ENCODE data around the gene CABYR. TPM values are rescaled to one million over a fixed set of nuclear protein-coding genes. Genes with fewer than 3 reads are reported as not detected.
A peak's percentile ranks its signal among the peaks of the same experiment; 100 is the strongest.

CABYR gene
- total and polyA plus RNA-seq, 7 experiments from 2014 or later = 0.65 to 1.4 (median 1.0) TPM; not detected in 1

DNA sequence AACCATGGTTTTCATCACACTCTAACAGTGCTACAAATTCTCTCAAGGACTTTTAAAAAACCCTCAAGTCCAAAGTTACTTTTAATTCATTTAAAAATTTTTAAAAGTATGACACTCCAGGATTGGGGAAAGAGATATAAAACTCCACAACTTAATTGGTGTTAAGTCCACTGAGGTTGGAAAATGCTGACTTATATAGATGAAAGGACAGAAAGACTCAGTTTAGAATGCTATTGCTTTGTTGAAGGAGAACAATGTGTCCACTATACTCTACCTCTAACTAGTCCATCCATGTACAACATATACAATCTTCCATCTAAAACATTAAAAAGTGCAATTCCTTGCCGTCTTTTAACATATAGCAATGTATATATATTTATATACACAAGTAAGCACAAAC lies 41.2 kb downstream of the CABYR start:
- no peaks in the 10 kb centered on the region for H3K36me3 ChIP-seq (ENCODE audit: control insufficient read depth in 2 of 3, insufficient read depth in 3 of 3, low read length in 3 of 3)
- H3K4me3 Mint-ChIP-seq = no peak overlapping the region
- H3K27ac Mint-ChIP-seq = no peak overlapping the region
- H3K4me3 ChIP-seq (ENCODE audit: low read length) = no peak overlapping the region
- no peaks in the 10 kb centered on the region for H3K9me3 Mint-ChIP-seq
- no peak overlapping the region for H3K27ac ChIP-seq (ENCODE audit: low read depth, low read length)
- H3K4me1 Mint-ChIP-seq = no peaks in the 10 kb centered on the region
- intact Hi-C loops (cut with micrococcal nuclease) = no loop called here
- H3K27me3 ChIP-seq (ENCODE audit: control insufficient read depth in 2 of 2, insufficient read depth in 2 of 2, low read length in 2 of 2) = no peaks in the 10 kb centered on the region
- ATAC-seq (no peak), DNase-seq (no peak)
- CTCF ChIA-PET = no interaction called here
- H3K4me1 ChIP-seq (ENCODE audit: control insufficient read depth in 2 of 2, insufficient read depth in 2 of 2, low read length in 2 of 2) = no peaks in the 10 kb centered on the region
- POLR2A ChIA-PET = no interaction called here
- H3K27me3 Mint-ChIP-seq = peaks cover 0 to 8% (median 2%) of the 10 kb centered on the region in 5 donors
- H3K9me3 ChIP-seq (ENCODE audit: control insufficient read depth in 2 of 3, low read length in 3 of 3) = no peaks in the 10 kb centered on the region
- H3K36me3 Mint-ChIP-seq = peaks cover 0 to 7% (median 0%) of the 10 kb centered on the region in 5 donors

DNA sequence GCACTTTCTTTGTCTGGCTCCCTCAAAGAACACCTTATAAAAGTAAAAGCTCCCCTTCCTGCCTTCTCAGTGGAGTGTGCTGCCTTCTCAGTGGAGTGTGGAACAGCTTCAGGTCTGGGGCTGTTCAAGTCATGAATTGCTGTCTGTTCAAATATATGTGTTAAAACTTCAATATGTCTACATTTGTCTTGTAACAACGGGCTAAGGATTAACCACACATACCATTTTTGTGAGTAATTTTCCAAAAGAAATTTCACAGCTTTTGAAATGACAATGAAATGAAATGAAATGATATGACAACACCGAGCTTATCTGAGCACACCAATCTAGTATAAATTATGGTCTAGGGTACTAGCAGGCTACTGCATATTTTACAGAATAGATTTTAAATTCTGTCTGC lies 42.9 kb downstream of the CABYR start:
- Histone ChIP-seq H3K9me3 (ENCODE audit: control insufficient read depth in 2 of 3, low read length in 3 of 3) (no peaks in the 10 kb centered on the region), H3K27ac (ENCODE audit: low read depth, low read length) (no peak overlapping the region), H3K36me3 (ENCODE audit: control insufficient read depth in 2 of 3, insufficient read depth in 3 of 3, low read length in 3 of 3) (no peaks in the 10 kb centered on the region), H3K4me1 (ENCODE audit: control insufficient read depth in 2 of 2, insufficient read depth in 2 of 2, low read length in 2 of 2) (no peaks in the 10 kb centered on the region), H3K27me3 (ENCODE audit: control insufficient read depth in 2 of 2, insufficient read depth in 2 of 2, low read length in 2 of 2) (no peaks in the 10 kb centered on the region), H3K4me3 (ENCODE audit: low read length) (no peak overlapping the region)
- intact Hi-C loops (cut with micrococcal nuclease) = no loop called here
- Mint-ChIP-seq H3K4me1 (no peaks in the 10 kb centered on the region), H3K36me3 (peaks cover 0 to 7% (median 0%) of the 10 kb centered on the region in 5 donors), H3K27me3 (peaks cover 0 to 8% (median 4%) of the 10 kb centered on the region in 5 donors), H3K9me3 (no peaks in the 10 kb centered on the region), H3K27ac (no peak overlapping the region), H3K4me3 (no peak overlapping the region)
- POLR2A ChIA-PET = no interaction called here
- CTCF ChIA-PET = no interaction called here
- ATAC-seq (no peak), DNase-seq (no peak)

DNA sequence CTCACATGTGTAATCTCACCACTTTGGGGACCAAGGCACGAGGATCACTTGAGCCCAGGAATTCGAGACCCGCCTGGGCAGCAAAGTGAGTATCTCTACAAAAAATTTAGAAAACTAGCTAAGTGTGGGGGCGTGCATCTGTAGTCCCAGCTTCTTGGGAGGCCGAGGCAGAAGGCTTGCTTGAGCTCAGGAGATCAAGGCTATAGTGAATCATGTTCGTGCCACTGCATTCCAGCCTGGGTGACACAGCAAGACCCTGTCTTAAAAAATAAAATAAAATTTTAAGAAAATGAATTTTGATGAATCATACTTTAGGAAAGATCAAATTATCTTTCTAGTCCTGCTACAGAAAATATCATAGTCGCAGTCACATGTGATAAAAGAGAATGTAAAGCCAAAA lies 46.9 kb downstream of the CABYR start:
- intact Hi-C loops (cut with micrococcal nuclease) = no loop called here

DNA sequence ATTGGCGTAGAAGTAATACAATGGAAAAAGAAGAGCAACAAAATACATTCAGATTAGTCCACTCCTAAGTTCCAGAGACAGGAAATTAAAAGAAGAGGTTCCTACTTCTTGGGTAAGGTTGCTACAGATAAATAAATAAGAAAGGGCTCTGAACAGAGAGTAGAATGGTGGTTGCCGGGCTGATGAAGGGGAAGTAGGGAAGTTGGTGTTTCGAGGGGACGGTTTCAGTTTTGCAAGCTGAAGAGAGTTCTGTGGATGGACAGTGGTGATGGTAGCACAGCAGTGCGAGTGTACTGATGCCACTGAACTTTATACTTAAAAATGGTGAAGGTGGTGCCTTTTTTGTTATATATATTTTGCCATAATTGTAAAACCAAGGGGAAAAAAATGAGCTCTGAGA lies 48.2 kb downstream of the CABYR start:
- H3K27ac Mint-ChIP-seq = peak overlapping the region in 1 of 9 donors; percentile 1
- intact Hi-C loops (cut with micrococcal nuclease) = no loop called here
- no peaks in the 10 kb centered on the region for H3K4me1 ChIP-seq (ENCODE audit: control insufficient read depth in 2 of 2, insufficient read depth in 2 of 2, low read length in 2 of 2)
- H3K9me3 Mint-ChIP-seq = no peaks in the 10 kb centered on the region
- ChIA-PET POLR2A (no interaction called here), CTCF (no interaction called here)
- no peaks in the 10 kb centered on the region for H3K4me1 Mint-ChIP-seq
- H3K9me3 ChIP-seq (ENCODE audit: control insufficient read depth in 2 of 3, low read length in 3 of 3) = no peaks in the 10 kb centered on the region
- H3K36me3 Mint-ChIP-seq = peaks cover 0 to 4% (median 0%) of the 10 kb centered on the region in 5 donors
- H3K27me3 ChIP-seq (ENCODE audit: control insufficient read depth in 2 of 2, insufficient read depth in 2 of 2, low read length in 2 of 2) = no peaks in the 10 kb centered on the region
- H3K27me3 Mint-ChIP-seq = peaks cover 0 to 27% (median 13%) of the 10 kb centered on the region in 5 donors
- no peak overlapping the region for H3K27ac ChIP-seq (ENCODE audit: low read depth, low read length)
- no peak for DNase-seq
- ATAC-seq = no peak
- no peaks in the 10 kb centered on the region for H3K36me3 ChIP-seq (ENCODE audit: control insufficient read depth in 2 of 3, insufficient read depth in 3 of 3, low read length in 3 of 3)
- H3K4me3 ChIP-seq (ENCODE audit: low read length) = no peak overlapping the region
- H3K4me3 Mint-ChIP-seq = no peak overlapping the region

More for the DNA sequence above, 46.9 kb downstream of the CABYR start:
- no peak overlapping the region for H3K27ac Mint-ChIP-seq
- no peaks in the 10 kb centered on the region for H3K4me1 ChIP-seq (ENCODE audit: control insufficient read depth in 2 of 2, insufficient read depth in 2 of 2, low read length in 2 of 2)
- ATAC-seq (no peak), DNase-seq (no peak)
- peaks cover 0 to 4% (median 0%) of the 10 kb centered on the region in 5 donors for H3K36me3 Mint-ChIP-seq
- no peak overlapping the region for H3K27ac ChIP-seq (ENCODE audit: low read depth, low read length)
- POLR2A ChIA-PET = no interaction called here
- no peaks in the 10 kb centered on the region for H3K36me3 ChIP-seq (ENCODE audit: control insufficient read depth in 2 of 3, insufficient read depth in 3 of 3, low read length in 3 of 3)
- H3K4me3 ChIP-seq (ENCODE audit: low read length) = no peak overlapping the region
- no peaks in the 10 kb centered on the region for H3K9me3 Mint-ChIP-seq
- no peaks in the 10 kb centered on the region for H3K9me3 ChIP-seq (ENCODE audit: control insufficient read depth in 2 of 3, low read length in 3 of 3)
- CTCF ChIA-PET = no interaction called here
- no peaks in the 10 kb centered on the region for H3K4me1 Mint-ChIP-seq
- H3K4me3 Mint-ChIP-seq = no peak overlapping the region
- no peaks in the 10 kb centered on the region for H3K27me3 ChIP-seq (ENCODE audit: control insufficient read depth in 2 of 2, insufficient read depth in 2 of 2, low read length in 2 of 2)
- peaks cover 0 to 21% (median 13%) of the 10 kb centered on the region in 5 donors for H3K27me3 Mint-ChIP-seq

DNA sequence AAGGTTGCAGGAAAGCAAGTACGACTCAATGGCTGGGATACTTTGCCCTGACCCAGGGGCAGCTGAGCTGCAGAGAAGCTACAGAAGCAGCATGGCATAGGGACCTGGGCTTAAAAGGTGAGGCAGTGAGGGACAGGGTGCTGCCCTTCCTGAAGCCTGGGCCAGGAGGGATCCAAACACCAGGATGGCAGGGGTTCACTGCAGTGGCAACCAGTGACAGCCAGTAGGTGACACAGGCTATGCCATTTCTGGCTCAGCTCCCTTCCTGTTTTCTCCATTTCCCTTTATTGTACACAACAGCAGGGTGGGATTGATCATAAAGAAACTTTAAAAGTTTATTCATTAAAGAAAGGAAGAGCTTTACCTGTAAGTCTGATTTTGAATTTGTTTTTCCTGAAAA lies 48.8 kb downstream of the CABYR start:
- Histone ChIP-seq H3K4me1 (ENCODE audit: control insufficient read depth in 2 of 2, insufficient read depth in 2 of 2, low read length in 2 of 2) (no peaks in the 10 kb centered on the region), H3K4me3 (ENCODE audit: low read length) (no peak overlapping the region), H3K36me3 (ENCODE audit: control insufficient read depth in 2 of 3, insufficient read depth in 3 of 3, low read length in 3 of 3) (no peaks in the 10 kb centered on the region), H3K27ac (ENCODE audit: low read depth, low read length) (no peak overlapping the region), H3K9me3 (ENCODE audit: control insufficient read depth in 2 of 3, low read length in 3 of 3) (no peaks in the 10 kb centered on the region), H3K27me3 (ENCODE audit: control insufficient read depth in 2 of 2, insufficient read depth in 2 of 2, low read length in 2 of 2) (no peaks in the 10 kb centered on the region)
- Mint-ChIP-seq H3K27ac (no peak overlapping the region), H3K4me1 (no peaks in the 10 kb centered on the region), H3K36me3 (peaks cover 0 to 4% (median 0%) of the 10 kb centered on the region in 5 donors), H3K27me3 (peaks cover 0 to 30% (median 13%) of the 10 kb centered on the region in 5 donors), H3K9me3 (no peaks in the 10 kb centered on the region), H3K4me3 (no peak overlapping the region)
- no peak for ATAC-seq
- intact Hi-C loops (cut with micrococcal nuclease) = no loop called here
- ChIA-PET POLR2A (no interaction called here), CTCF (no interaction called here)
- no peak for DNase-seq

DNA sequence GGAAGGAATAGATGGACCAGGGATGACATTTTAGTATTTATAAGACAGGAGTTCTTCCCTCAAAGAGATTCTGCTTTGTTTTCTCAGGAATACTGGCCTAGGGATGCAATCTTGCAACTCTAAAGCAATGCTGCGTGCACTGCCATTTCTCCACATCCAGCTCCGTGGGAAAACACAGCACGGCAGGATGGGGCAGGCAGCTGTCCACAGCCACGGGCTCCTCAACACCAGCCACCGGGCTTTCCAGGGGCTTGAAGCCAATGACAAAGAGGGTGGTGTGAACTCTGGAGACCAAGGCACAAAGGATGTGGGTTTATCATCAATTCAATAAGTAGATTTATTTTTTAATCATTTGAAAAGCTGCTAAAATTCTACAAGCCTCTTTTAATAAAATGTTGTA lies 49.3 kb downstream of the CABYR start:
- ATAC-seq = no peak
- H3K27ac ChIP-seq (ENCODE audit: low read depth, low read length) = no peak overlapping the region
- no peak overlapping the region for H3K4me3 ChIP-seq (ENCODE audit: low read length)
- H3K36me3 ChIP-seq (ENCODE audit: control insufficient read depth in 2 of 3, insufficient read depth in 3 of 3, low read length in 3 of 3) = no peaks in the 10 kb centered on the region
- Mint-ChIP-seq H3K27me3 (peaks cover 0 to 31% (median 13%) of the 10 kb centered on the region in 5 donors), H3K4me3 (no peak overlapping the region), H3K4me1 (no peaks in the 10 kb centered on the region), H3K36me3 (peaks cover 0 to 4% (median 0%) of the 10 kb centered on the region in 5 donors), H3K9me3 (no peaks in the 10 kb centered on the region), H3K27ac (no peak overlapping the region)
- no peaks in the 10 kb centered on the region for H3K9me3 ChIP-seq (ENCODE audit: control insufficient read depth in 2 of 3, low read length in 3 of 3)
- intact Hi-C loops (cut with micrococcal nuclease) = no loop called here
- no peak for DNase-seq
- ChIA-PET CTCF (no interaction called here), POLR2A (no interaction called here)
- no peaks in the 10 kb centered on the region for H3K27me3 ChIP-seq (ENCODE audit: control insufficient read depth in 2 of 2, insufficient read depth in 2 of 2, low read length in 2 of 2)
- no peaks in the 10 kb centered on the region for H3K4me1 ChIP-seq (ENCODE audit: control insufficient read depth in 2 of 2, insufficient read depth in 2 of 2, low read length in 2 of 2)

DNA sequence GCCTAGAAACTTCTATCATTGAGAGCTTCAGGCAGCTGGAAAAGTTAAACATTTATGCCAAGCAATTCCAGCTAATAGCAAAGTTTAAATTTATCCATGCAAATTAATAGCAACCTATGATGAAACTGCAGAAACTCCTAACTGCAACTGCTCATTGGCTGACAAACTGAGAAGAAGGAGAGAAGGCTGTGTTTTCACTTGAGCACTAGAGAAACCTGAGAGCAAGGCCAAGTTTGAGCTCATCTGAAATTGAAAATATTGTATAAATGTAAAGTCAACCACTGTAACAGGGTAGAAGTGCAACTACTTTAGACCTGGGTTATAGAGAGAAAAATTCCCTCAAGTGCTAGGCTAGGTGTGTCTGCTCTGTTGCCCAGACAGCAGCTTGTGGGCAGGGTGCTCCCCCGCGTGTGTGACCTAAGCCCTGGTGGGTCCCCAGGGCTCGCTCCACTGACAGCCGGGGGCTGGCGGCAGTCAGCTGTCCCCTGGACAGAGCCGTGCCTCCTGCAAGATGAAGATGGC lies 50.2 kb downstream of the CABYR start:
- CTCF ChIA-PET = no interaction called here

More for the DNA sequence above, 50.2 kb downstream of the CABYR start:
- Histone ChIP-seq H3K27ac (ENCODE audit: low read depth, low read length) (no peak overlapping the region), H3K36me3 (ENCODE audit: control insufficient read depth in 2 of 3, insufficient read depth in 3 of 3, low read length in 3 of 3) (no peaks in the 10 kb centered on the region), H3K9me3 (ENCODE audit: control insufficient read depth in 2 of 3, low read length in 3 of 3) (no peaks in the 10 kb centered on the region), H3K4me1 (ENCODE audit: control insufficient read depth in 2 of 2, insufficient read depth in 2 of 2, low read length in 2 of 2) (no peaks in the 10 kb centered on the region), H3K4me3 (ENCODE audit: low read length) (no peak overlapping the region), H3K27me3 (ENCODE audit: control insufficient read depth in 2 of 2, insufficient read depth in 2 of 2, low read length in 2 of 2) (no peaks in the 10 kb centered on the region)
- no peaks in the 10 kb centered on the region for H3K4me1 Mint-ChIP-seq
- intact Hi-C loops (cut with micrococcal nuclease) = no loop called here
- no peak overlapping the region for H3K27ac Mint-ChIP-seq
- peaks cover 0 to 35% (median 13%) of the 10 kb centered on the region in 5 donors for H3K27me3 Mint-ChIP-seq
- no peak overlapping the region for H3K4me3 Mint-ChIP-seq
- H3K9me3 Mint-ChIP-seq = no peaks in the 10 kb centered on the region
- POLR2A ChIA-PET = no interaction called here
- DNase-seq (no peak), ATAC-seq (no peak)
- H3K36me3 Mint-ChIP-seq = peaks cover 0 to 4% (median 0%) of the 10 kb centered on the region in 5 donors

All from naive thymus-derived CD4-positive, alpha-beta T cell (primary cell).